H9 (cell line): ENCODE data around the gene SPEG. TPM values are rescaled to one million over a fixed set of nuclear protein-coding genes. Genes with fewer than 3 reads are reported as not detected.

ENCODE experiments used
- DNase-seq: peaks from one replicate; pipeline ENCODE4 v3.0.0-alpha.2; 2017
- H2AFZ ChIP-seq: one replicate; pipeline ENCODE4 v1.6.1; 2013; ENCODE audit warnings: mild to moderate bottlenecking, low read length, control low read depth, moderate library complexity
- H2AK5ac ChIP-seq: 2 replicates; pipeline ENCODE4 v1.6.1; 2013; ENCODE audit warnings: low read length, control low read depth, mixed read lengths; ENCODE audit not compliant: insufficient read length
- H2BK120ac ChIP-seq: one replicate; pipeline ENCODE4 v1.6.1; 2013; ENCODE audit warnings: low read depth, mild to moderate bottlenecking, low read length, control low read depth, inconsistent platforms; ENCODE audit not compliant: poor library complexity, severe bottlenecking
- H2BK12ac ChIP-seq: 2 replicates; pipeline ENCODE4 v1.6.1; 2013; ENCODE audit warnings: low read length, control low read depth, mixed read lengths, low read depth; ENCODE audit not compliant: insufficient read length
- H2BK15ac ChIP-seq: 2 replicates; pipeline ENCODE4 v1.6.1; 2013; ENCODE audit warnings: low read depth, low read length, control low read depth
- H2BK20ac ChIP-seq: one replicate; pipeline ENCODE4 v1.6.1; 2013; ENCODE audit warnings: low read depth, mild to moderate bottlenecking, low read length, control low read depth, inconsistent platforms; ENCODE audit not compliant: poor library complexity, severe bottlenecking
- H2BK5ac ChIP-seq: 2 replicates; pipeline ENCODE4 v1.6.1; 2013; ENCODE audit warnings: low read length, control low read depth, mixed read lengths; ENCODE audit not compliant: insufficient read length
- H3K14ac ChIP-seq: 2 replicates; pipeline ENCODE4 v1.6.1; 2013; ENCODE audit warnings: low read length, control low read depth; ENCODE audit not compliant: insufficient read depth
- H3K18ac ChIP-seq: 2 replicates; pipeline ENCODE4 v1.6.1; 2013; ENCODE audit warnings: low read depth, mild to moderate bottlenecking, mixed read lengths, low read length, control low read depth; ENCODE audit not compliant: insufficient read length
- H3K23ac ChIP-seq: 2 replicates; pipeline ENCODE4 v1.6.1; 2013; ENCODE audit warnings: low read length, control low read depth, mixed read lengths, low read depth; ENCODE audit not compliant: insufficient read length
- H3K23me2 ChIP-seq: 2 replicates; pipeline ENCODE4 v1.6.1; 2013; ENCODE audit warnings: low read depth, mild to moderate bottlenecking, mixed read lengths, low read length, control low read depth; ENCODE audit not compliant: insufficient read length, poor library complexity, severe bottlenecking
- H3K27ac ChIP-seq: 2 replicates; pipeline ENCODE4 v1.5.1; 2013; ENCODE audit warnings: low read length, control low read depth, mixed read lengths, low read depth; ENCODE audit not compliant: insufficient read length
- H3K27me3 ChIP-seq: 2 replicates; pipeline ENCODE4 v1.6.1; 2013; ENCODE audit warnings: low read length, control low read depth, inconsistent platforms; ENCODE audit not compliant: insufficient read depth
- H3K4ac ChIP-seq: 2 replicates; pipeline ENCODE4 v1.6.1; 2013; ENCODE audit warnings: low read depth, mild to moderate bottlenecking, control low read depth, inconsistent platforms, low read length, moderate library complexity
- H3K4me1 ChIP-seq: 2 replicates; pipeline ENCODE4 v1.6.1; 2013; ENCODE audit warnings: low read length, control low read depth, inconsistent platforms; ENCODE audit not compliant: insufficient read depth
- H3K4me2 ChIP-seq: 2 replicates; pipeline ENCODE4 v1.6.1; 2013; ENCODE audit warnings: low read length, control low read depth, mixed read lengths; ENCODE audit not compliant: insufficient read length, insufficient read depth
- H3K56ac ChIP-seq: 2 replicates; pipeline ENCODE4 v1.6.1; 2013; ENCODE audit warnings: low read depth, mild to moderate bottlenecking, mixed read lengths, low read length, control low read depth; ENCODE audit not compliant: insufficient read length
- H3K79me1 ChIP-seq: 2 replicates; pipeline ENCODE4 v1.6.1; 2013; ENCODE audit warnings: low read depth, mild to moderate bottlenecking, moderate library complexity, low read length, control low read depth, inconsistent platforms; ENCODE audit not compliant: insufficient read depth, poor library complexity, severe bottlenecking
- H3K79me2 ChIP-seq: 2 replicates; pipeline ENCODE4 v1.6.1; 2013; ENCODE audit warnings: low read length, control low read depth, inconsistent platforms; ENCODE audit not compliant: insufficient read depth
- H3K9ac ChIP-seq: 2 replicates; pipeline ENCODE4 v1.6.1; 2013; ENCODE audit warnings: low read length, control low read depth, mixed read lengths; ENCODE audit not compliant: insufficient read length; ENCODE audit errors: extremely low read depth
- H3K9me3 ChIP-seq: one replicate; pipeline ENCODE4 v1.6.1; 2013; ENCODE audit warnings: low read depth, low read length, inconsistent platforms; ENCODE audit not compliant: control insufficient read depth
- H3T11ph ChIP-seq: one replicate; pipeline ENCODE4 v1.6.1; 2013; ENCODE audit warnings: mild to moderate bottlenecking, low read length, control low read depth, inconsistent platforms
- H4K20me1 ChIP-seq: one replicate; pipeline ENCODE4 v1.6.1; 2013; ENCODE audit not compliant: control insufficient read depth, insufficient read length, insufficient read depth
- H4K5ac ChIP-seq: 2 replicates; pipeline ENCODE4 v1.6.1; 2013; ENCODE audit warnings: low read depth, mild to moderate bottlenecking, mixed read lengths, low read length, control low read depth; ENCODE audit not compliant: insufficient read length
- H4K8ac ChIP-seq: replicated peaks from 2 replicates; pipeline ENCODE4 v1.6.1; 2013; ENCODE audit warnings: low read length, control low read depth, mixed read lengths, low read depth; ENCODE audit not compliant: insufficient read length
- H4K91ac ChIP-seq: 2 replicates; pipeline ENCODE4 v1.6.1; 2013; ENCODE audit warnings: low read depth, mild to moderate bottlenecking, moderate library complexity, mixed read lengths, low read length, control low read depth; ENCODE audit not compliant: insufficient read length
- H3K27ac Mint-ChIP-seq, 3 experiments: 2 replicates in 2 of 3; 3 replicates in 1 of 3; pipeline ENCODE4 v1.8.0; 2020 to 2021; ENCODE audit warnings: mixed read lengths in 3 of 3, mild to moderate bottlenecking in 1 of 3, moderate library complexity in 1 of 3
- H3K27me3 Mint-ChIP-seq: 2 replicates; pipeline ENCODE4 v1.8.0; 2021; ENCODE audit warnings: low read depth, mild to moderate bottlenecking, moderate library complexity, mixed read lengths
- H3K36me3 Mint-ChIP-seq, 3 experiments: 2 replicates in 2 of 3; 3 replicates in 1 of 3; pipeline ENCODE4 v1.8.0; 2020 to 2021; ENCODE audit warnings: low read depth in 3 of 3, mixed read lengths in 3 of 3; ENCODE audit not compliant: insufficient read depth in 1 of 3
- H3K4me1 Mint-ChIP-seq, 2 experiments: 2 replicates each; pipeline ENCODE4 v1.8.0; 2020; ENCODE audit warnings: mixed read lengths in 2 of 2
- H3K4me3 Mint-ChIP-seq, 2 experiments: 2 replicates in 1 of 2; 3 replicates in 1 of 2; pipeline ENCODE4 v1.8.0; 2020 to 2021; ENCODE audit warnings: mild to moderate bottlenecking in 2 of 2, mixed read lengths in 2 of 2, moderate library complexity in 1 of 2
- H3K9me3 Mint-ChIP-seq, 2 experiments: 2 replicates in 1 of 2; 3 replicates in 1 of 2; pipeline ENCODE4 v1.8.0; 2020; ENCODE audit warnings: mild to moderate bottlenecking in 2 of 2, mixed read lengths in 2 of 2, moderate library complexity in 1 of 2
- CTCF ChIP-seq: fragments of 200-600 bp; sonication (generic); conservative IDR thresholded peaks from 3 replicates; pipeline ENCODE4 v1.8.0; 2021; ENCODE audit warnings: antibody characterized with exemption, mild to moderate bottlenecking
- WGBS: extraction: QIAGEN DNeasy Blood & Tissue Kit; methylation state at CpG from one replicate; pipeline ENCODE4 v1.1.7; 2013; ENCODE audit warnings: missing lambda C conversion rate, low lambda C conversion rate, mixed read lengths; ENCODE audit not compliant: insufficient read length; ENCODE audit errors: extremely low coverage; 5-methylcytosine and 5-hydroxymethylcytosine counted together
- total RNA-seq: library from RNA; stranded (reverse); gene quantifications from 2 replicates; pipeline ENCODE4 v1.2.1, GENCODE V29; 2021

SPEG gene
- total RNA-seq, 1 experiment from 2014 or later, result 23.7 TPM

- no peaks in the 10 kb centered on the region for H3K9me3 ChIP-seq
- no peak overlapping the region for H3K4ac ChIP-seq
- H3K23me2 ChIP-seq, result no peaks in the 10 kb centered on the region
- H2BK5ac ChIP-seq, result no peak overlapping the region
- H2BK15ac ChIP-seq, result no peak overlapping the region
- H2AFZ ChIP-seq, result no peak overlapping the region
- H3T11ph ChIP-seq, result no peak overlapping the region
- Mint-ChIP-seq H3K4me3 (no peak overlapping the region), H3K27ac (no peak overlapping the region; a peak in 1 of 7 replicates), H3K9me3 (no peaks in the 10 kb centered on the region; a peak in 1 of 5 replicates), H3K36me3 (peaks cover 0 to 12% (median 5%) of the 10 kb centered on the region in 3 experiments; a peak in 5 of 7 replicates), H3K27me3 (peaks cover 5% of the 10 kb centered on the region; the same call in 1 of the 2 replicates), H3K4me1 (no peaks in the 10 kb centered on the region)
- H3K27ac ChIP-seq, result no peak overlapping the region
- H3K79me1 ChIP-seq, result no peaks in the 10 kb centered on the region
- H3K23ac ChIP-seq, result no peak overlapping the region
- no peak overlapping the region for H3K18ac ChIP-seq
- H4K20me1 ChIP-seq, result no peaks in the 10 kb centered on the region
- H3K27me3 ChIP-seq, result no peaks in the 10 kb centered on the region
- no peak overlapping the region for H3K9ac ChIP-seq
- no peak overlapping the region for H2BK12ac ChIP-seq
- no peaks in the 10 kb centered on the region for H3K4me1 ChIP-seq
- DNase-seq, result no peak
- H3K14ac ChIP-seq, result no peak overlapping the region
- no peak overlapping the region for H4K91ac ChIP-seq
- no peak overlapping the region for H3K56ac ChIP-seq
- no CpG with 5 or more reads among the region's 2 CpGs for WGBS
- no peak overlapping the region for H4K8ac ChIP-seq
- H3K79me2 ChIP-seq, result no peaks in the 10 kb centered on the region
- H2BK20ac ChIP-seq, result no peak overlapping the region
- no peak overlapping the region for H2AK5ac ChIP-seq
- H3K4me2 ChIP-seq, result no peak overlapping the region
- TF ChIP-seq CTCF, result no peak
- no peak overlapping the region for H2BK120ac ChIP-seq
- no peak overlapping the region for H4K5ac ChIP-seq
Measured at GRCh38 chr2:219467736-219468075, 33.1 kb downstream of the SPEG start.
